B cell (primary cell): ENCODE results near the gene CST9. TPM values are rescaled to one million over a fixed set of nuclear protein-coding genes. Genes with fewer than 3 reads are reported as not detected.

ENCODE experiments used
- ATAC-seq: fragments of 200-7000 bp; cut with Tn5 transposase; one replicate; pipeline ENCODE4 v1.10.0; 2021; ENCODE audit warnings: low read depth, mild to moderate bottlenecking, moderate number of reproducible peaks, moderate library complexity
- CTCF ChIA-PET: fragments of 350-600 bp; sonication (Branson Sonifier 250); formaldehyde crosslinking; loops from one replicate; lab custom pipeline; 2021; ENCODE audit warnings: antibody characterized with exemption, inconsistent platforms; lab: Charles Lee
- POLR2A ChIA-PET: fragments of 350-600 bp; sonication (Branson Sonifier 250); formaldehyde crosslinking; loops from one replicate; lab custom pipeline; 2021; ENCODE audit warnings: antibody characterized with exemption; lab: Charles Lee
- DNase-seq: peaks from one replicate; pipeline ENCODE4 v3.0.0; 2013
- H2AFZ ChIP-seq: 2 replicates; pipeline ENCODE4 v1.6.1; 2012; ENCODE audit warnings: mild to moderate bottlenecking, low read depth, low read length; ENCODE audit not compliant: insufficient read depth, poor library complexity, severe bottlenecking
- H3K27ac ChIP-seq, 2 donors: 1 replicate in 1 of 2; 2 replicates in 1 of 2; pipeline ENCODE4 v1.5.1; 2012 to 2013; ENCODE audit warnings: low read length in 2 of 2, mild to moderate bottlenecking in 2 of 2, moderate library complexity in 1 of 2
- H3K27me3 ChIP-seq, 4 experiments: fragments of 200-600 bp in 1 of 4; sonication (generic) in 1 of 4; replicated peaks in 1 of 4; 1 replicate in 2 of 4; 2 replicates in 2 of 4; pipeline versions ENCODE4 v1.6.1 to v1.7.0; 2013 to 2016; ENCODE audit warnings: low read length in 3 of 4, mild to moderate bottlenecking in 2 of 4, mixed read lengths in 1 of 4, moderate library complexity in 1 of 4; ENCODE audit not compliant: insufficient read depth in 4 of 4, control insufficient read depth in 3 of 4; ENCODE audit errors: control extremely low read depth in 1 of 4
- H3K36me3 ChIP-seq, 2 experiments: replicated peaks in 1 of 2; 1 replicate in 1 of 2; 2 replicates in 1 of 2; pipeline versions ENCODE4 v1.6.1 to v1.7.1; 2013; ENCODE audit warnings: low read length in 1 of 2; ENCODE audit not compliant: insufficient read depth in 2 of 2, control insufficient read depth in 1 of 2; ENCODE audit errors: control extremely low read depth in 1 of 2, extremely low read depth in 1 of 2
- H3K4me1 ChIP-seq, 2 donors: fragments of 200-600 bp in 1 of 2; sonication (generic) in 1 of 2; 1 replicate in 1 of 2; 2 replicates in 1 of 2; pipeline versions ENCODE4 v1.5.1 to v1.6.1; 2013 to 2017; ENCODE audit warnings: low read length in 2 of 2; ENCODE audit not compliant: control insufficient read depth in 2 of 2, insufficient read depth in 2 of 2
- H3K4me2 ChIP-seq: replicated peaks from 2 replicates; pipeline ENCODE3; 2012; ENCODE audit warnings: mild to moderate bottlenecking, low read depth, low read length; ENCODE audit not compliant: poor library complexity, severe bottlenecking
- H3K4me3 ChIP-seq, 5 experiments: fragments of 200-600 bp in 1 of 5; sonication (generic) in 1 of 5; 1 replicate in 3 of 5; 2 replicates in 2 of 5; pipeline versions ENCODE4 v1.5.1 to v1.7.0; 2011 to 2016; ENCODE audit warnings: low read length in 4 of 5, mild to moderate bottlenecking in 4 of 5, low read depth in 2 of 5, control low read depth in 1 of 5, moderate library complexity in 1 of 5; ENCODE audit not compliant: insufficient read depth in 1 of 5; ENCODE audit errors: control extremely low read depth in 1 of 5, extremely low read depth in 1 of 5
- H3K79me2 ChIP-seq: fragments of 200-600 bp; sonication (generic); one replicate; pipeline ENCODE4 v1.6.0; 2016; ENCODE audit warnings: low read length; ENCODE audit not compliant: control insufficient read depth, insufficient read depth
- H3K9ac ChIP-seq: fragments of 200-600 bp; sonication (generic); 2 replicates; pipeline ENCODE4 v1.6.1; 2017; ENCODE audit warnings: mild to moderate bottlenecking, low read length, moderate library complexity
- H3K9me3 ChIP-seq, 3 donors: one replicate each; pipeline versions ENCODE4 v1.6.1 to v1.7.1; 2013; ENCODE audit warnings: low read length in 2 of 3; ENCODE audit not compliant: control insufficient read depth in 2 of 3, insufficient read depth in 1 of 3; ENCODE audit errors: control extremely low read depth in 1 of 3
- H4K20me1 ChIP-seq: 2 replicates; pipeline ENCODE4 v1.6.0; 2012; ENCODE audit warnings: mild to moderate bottlenecking, low read length; ENCODE audit not compliant: insufficient read depth, control insufficient read depth, poor library complexity, severe bottlenecking
- H3K27ac Mint-ChIP-seq: one replicate; pipeline ENCODE4 v1.8.0; 2021; ENCODE audit warnings: mixed read lengths
- H3K27me3 Mint-ChIP-seq: one replicate; pipeline ENCODE4 v1.8.0; 2021; ENCODE audit warnings: mixed read lengths
- H3K4me1 Mint-ChIP-seq: one replicate; pipeline ENCODE4 v1.8.0; 2021; ENCODE audit warnings: mixed read lengths
- H3K4me3 Mint-ChIP-seq: one replicate; pipeline ENCODE4 v1.8.0; 2021; ENCODE audit warnings: mixed read lengths
- H3K9me3 Mint-ChIP-seq: one replicate; pipeline ENCODE4 v1.8.0; 2022; ENCODE audit warnings: mixed read lengths; ENCODE audit not compliant: insufficient read depth
- CTCF ChIP-seq: fragments of 200-600 bp; IDR thresholded peaks from one replicate; pipeline ENCODE4 v1.8.0; 2022; ENCODE audit warnings: antibody characterized with exemption, mild to moderate bottlenecking
- EZH2 ChIP-seq: IDR thresholded peaks from 2 replicates; pipeline ENCODE4 v1.6.1; 2012; ENCODE audit warnings: borderline replicate concordance, low read depth, mild to moderate bottlenecking, moderate library complexity, low read length; ENCODE audit not compliant: insufficient read depth, poor library complexity, severe bottlenecking
- WGBS: methylation state at CpG from one replicate; pipeline ENCODE4 v1.1.5; 2013; ENCODE audit warnings: missing lambda C conversion rate; ENCODE audit not compliant: insufficient coverage; 5-methylcytosine and 5-hydroxymethylcytosine counted together
- intact Hi-C: fragments of 100-400 bp; cut with micrococcal nuclease; formaldehyde crosslinking; loops from one replicate; pipeline ENCODE4 v1.10.0; 2022
- polyA plus RNA-seq: library from polyadenylated mRNA; depleted of rRNA; stranded (reverse); fragments of >200 nt; gene quantifications from 2 replicates; pipeline ENCODE4 v1.2.3, GENCODE V29; 2012
- total RNA-seq, 2 donors: library from RNA; stranded (reverse); fragments of 120-200 nt in 1 of 2; gene quantifications; 1 replicate in 1 of 2; 2 replicates in 1 of 2; pipeline versions ENCODE4 v1.2.3 to v1.2.4, GENCODE V29; 2013 to 2022

CST9 gene
- total and polyA plus RNA-seq, 2 donors (not counting 1 experiment from before 2014, with no cell fraction given) = not detected

- TF ChIP-seq CTCF = no peak
- TF ChIP-seq EZH2 = no peak
- ATAC-seq = no peak
- no peaks in the 10 kb centered on the region for H3K9me3 Mint-ChIP-seq
- Histone ChIP-seq H3K36me3 (no peaks in the 10 kb centered on the region), H3K27ac (no peak overlapping the region), H2AFZ (no peak overlapping the region), H3K4me3 (no peak overlapping the region), H3K9me3 (peaks cover 0 to 7% (median 0%) of the 10 kb centered on the region in 3 donors), H3K27me3 (peaks cover 0 to 4% (median 0%) of the 10 kb centered on the region in 4 experiments), H3K4me2 (no peak overlapping the region), H3K79me2 (no peaks in the 10 kb centered on the region), H3K4me1 (no peaks in the 10 kb centered on the region), H4K20me1 (no peaks in the 10 kb centered on the region), H3K9ac (no peak overlapping the region)
- peaks cover 6% of the 10 kb centered on the region for H3K4me1 Mint-ChIP-seq
- intact Hi-C loops = no loop called here
- ChIA-PET POLR2A (no interaction called here), CTCF (no interaction called here)
- DNase-seq = no peak
- H3K4me3 Mint-ChIP-seq = no peak overlapping the region
- H3K27me3 Mint-ChIP-seq = peaks cover 26% of the 10 kb centered on the region
- 56% methylated on average over 6 of the region's 12 CpGs for WGBS
- H3K27ac Mint-ChIP-seq = no peak overlapping the region
These were observed 26.4 kb upstream of the CST9 start for GRCh38 chr20:23631981-23632710.

- no peaks in the 10 kb centered on the region for H3K79me2 ChIP-seq
- 100% methylated on average over 4 of the region's 9 CpGs for WGBS
- intact Hi-C loops = no loop called here
These were observed 25.6 kb upstream of the CST9 start for GRCh38 chr20:23631226-23631822.

More at GRCh38 chr20:23631226-23631822, 25.6 kb upstream of the CST9 start:
- Histone ChIP-seq H3K27ac (no peak overlapping the region), H2AFZ (no peak overlapping the region), H3K4me3 (no peak overlapping the region), H3K27me3 (no peaks in the 10 kb centered on the region), H3K36me3 (no peaks in the 10 kb centered on the region), H3K4me2 (no peak overlapping the region), H3K4me1 (no peaks in the 10 kb centered on the region), H3K9ac (no peak overlapping the region), H3K9me3 (peaks cover 0 to 7% (median 0%) of the 10 kb centered on the region in 3 donors), H4K20me1 (no peaks in the 10 kb centered on the region)
- no peak for DNase-seq
- Mint-ChIP-seq H3K27me3 (peaks cover 22% of the 10 kb centered on the region), H3K4me3 (no peak overlapping the region), H3K4me1 (no peaks in the 10 kb centered on the region), H3K27ac (no peak overlapping the region), H3K9me3 (no peaks in the 10 kb centered on the region)
- CTCF ChIA-PET = no interaction called here
- no peak for TF ChIP-seq CTCF
- no peak for TF ChIP-seq EZH2
- POLR2A ChIA-PET = no interaction called here
- no peak for ATAC-seq
